HT-29 (cell line): Measurements from ENCODE around the gene PHLDA3. TPM values are rescaled to one million over a fixed set of nuclear protein-coding genes. Genes with fewer than 3 reads are reported as not detected.

Experiments
- DNase-seq: peaks from one replicate; pipeline ENCODE4 v3.0.0-alpha.2; 2015; ENCODE audit warnings: low spot score
- total RNA-seq: library from RNA; depleted of rRNA; stranded (reverse); fragments of >200 nt; shearing (Covaris generic); gene quantifications from 2 replicates; pipeline ENCODE4 v1.2.3, GENCODE V29; 2014

The PHLDA3 gene
- total RNA-seq, 1 experiment from 2014 or later, result 39.4 TPM

- DNase-seq, result peak; percentile 68
Observed at GRCh38 chr1:201463071-201463552, 5.9 kb downstream of the PHLDA3 start.

- peak; percentile 87 for DNase-seq
Observed at GRCh38 chr1:201461645-201462441, 7.1 kb downstream of the PHLDA3 start.

- peak; percentile 92 for DNase-seq
Observed at GRCh38 chr1:201460814-201461644, 8.0 kb downstream of the PHLDA3 start.

GRCh38 chr1:201459775-201460174 is 9.2 kb downstream of the PHLDA3 start:
- no peak for DNase-seq

GRCh38 chr1:201459052-201459451 is 9.9 kb downstream of the PHLDA3 start:
- DNase-seq, result no peak

GRCh38 chr1:201457508-201457960 is 11.5 kb downstream of the PHLDA3 start:
- DNase-seq, result peak; percentile 7

GRCh38 chr1:201456499-201457309 is 12.3 kb downstream of the PHLDA3 start:
- DNase-seq, result peak; percentile 42

DNA sequence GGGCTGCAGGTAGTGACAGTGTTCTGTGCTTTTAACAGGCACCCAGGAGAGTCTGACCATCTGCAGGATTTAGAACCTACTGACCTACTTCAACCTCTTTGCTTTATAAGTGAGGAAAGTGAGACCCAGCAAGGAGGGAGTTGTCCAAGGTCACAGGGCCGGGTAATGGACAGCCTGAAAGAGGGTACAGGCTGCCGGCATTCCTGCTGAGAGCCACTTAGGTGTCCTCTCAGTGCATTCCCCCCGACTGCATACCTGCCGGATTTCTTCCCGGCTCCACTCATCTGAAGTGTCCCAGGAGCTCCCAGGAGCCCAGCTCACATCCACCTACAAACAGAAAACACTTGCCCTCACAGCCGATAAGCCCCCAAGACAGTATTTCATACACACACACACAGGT is 13.9 kb downstream of the PHLDA3 start:
- DNase-seq, result no peak

DNA sequence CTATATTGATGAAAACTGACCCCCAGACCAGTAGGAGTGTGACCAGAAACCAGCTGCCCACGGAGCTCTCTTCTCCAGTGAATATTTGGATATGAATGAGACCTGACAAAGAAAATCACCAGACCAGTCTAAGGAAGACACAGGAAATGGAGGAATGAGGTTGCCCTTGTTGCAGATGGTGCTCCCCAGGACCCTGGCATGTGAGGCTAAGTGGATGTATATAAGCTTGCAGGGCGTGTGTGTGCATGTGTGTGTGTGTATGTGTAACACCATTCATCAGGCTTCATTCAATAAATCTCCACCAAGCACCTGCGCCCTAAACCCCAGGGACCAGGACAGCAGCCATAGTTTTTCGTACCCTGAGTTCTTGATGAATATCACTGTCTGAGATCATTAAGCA is 14.4 kb downstream of the PHLDA3 start:
- no peak for DNase-seq

DNA sequence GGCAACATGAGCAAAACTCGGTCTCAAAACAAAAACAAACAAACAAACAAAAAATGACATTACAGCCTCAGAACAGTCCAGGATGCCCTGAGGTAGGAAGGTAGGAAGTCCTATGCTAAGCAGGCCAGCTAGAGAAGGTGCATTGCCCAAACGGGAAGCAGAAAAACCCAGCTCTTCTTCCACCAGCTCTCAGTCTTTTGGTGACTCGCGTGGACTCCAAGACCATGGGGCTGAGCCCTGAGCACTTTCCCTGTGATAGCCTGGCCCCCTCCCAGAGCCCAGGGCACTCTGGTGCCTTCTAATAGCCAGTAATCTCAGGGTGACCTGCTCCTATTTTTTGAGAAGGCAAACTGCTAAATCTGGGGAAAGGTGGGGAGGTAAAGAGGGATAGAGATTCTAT is 16.1 kb downstream of the PHLDA3 start:
- no peak for DNase-seq

DNA sequence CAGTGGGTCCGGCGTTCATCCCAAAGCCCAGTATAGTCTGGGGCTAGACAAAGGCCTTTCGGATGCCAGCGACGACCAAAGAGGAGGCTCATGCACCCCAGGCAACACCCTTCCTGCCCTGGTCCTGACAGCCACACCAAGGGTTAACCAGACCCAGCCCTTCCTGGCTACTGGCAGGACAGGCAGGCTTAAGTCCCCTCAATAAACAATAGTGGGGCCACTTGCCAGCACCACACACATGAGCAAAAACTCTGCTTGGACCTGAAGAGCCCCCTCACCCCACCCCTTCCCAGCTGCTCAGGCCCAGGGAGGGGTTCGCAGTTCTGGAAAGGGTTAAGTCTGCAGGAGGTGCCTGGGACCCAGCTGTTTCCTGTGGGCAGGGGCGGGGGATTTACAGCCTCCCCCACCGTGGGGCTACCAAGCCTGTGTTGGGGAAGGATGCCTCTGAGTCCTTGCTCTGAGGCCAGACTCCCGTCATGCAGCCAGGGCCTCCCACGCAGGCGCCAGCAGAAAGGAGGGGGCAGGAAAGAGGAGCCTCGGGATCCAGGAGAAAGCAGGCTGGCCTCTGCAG is 18.2 kb downstream of the PHLDA3 start:
- DNase-seq, result no peak

DNA sequence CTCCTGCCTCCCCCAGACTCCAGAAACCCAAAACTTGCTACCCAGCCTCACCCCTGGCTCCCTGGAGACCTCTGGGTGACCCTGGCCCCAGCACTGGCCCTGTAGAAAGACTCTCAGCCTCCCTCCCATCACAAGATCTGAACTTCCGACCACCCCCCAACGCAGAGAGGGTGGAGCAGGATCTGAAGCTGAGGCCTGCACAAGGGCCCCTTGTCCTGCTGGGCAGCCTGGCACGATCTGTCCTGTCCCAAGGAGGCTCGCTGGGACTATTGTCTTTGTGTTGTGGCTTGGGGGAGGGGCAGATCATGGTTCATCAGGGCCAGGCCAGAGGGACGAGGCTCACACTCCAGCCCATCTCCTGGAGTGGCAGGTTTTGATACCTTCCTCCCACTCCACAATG is 20.0 kb downstream of the PHLDA3 start:
- no peak for DNase-seq

DNA sequence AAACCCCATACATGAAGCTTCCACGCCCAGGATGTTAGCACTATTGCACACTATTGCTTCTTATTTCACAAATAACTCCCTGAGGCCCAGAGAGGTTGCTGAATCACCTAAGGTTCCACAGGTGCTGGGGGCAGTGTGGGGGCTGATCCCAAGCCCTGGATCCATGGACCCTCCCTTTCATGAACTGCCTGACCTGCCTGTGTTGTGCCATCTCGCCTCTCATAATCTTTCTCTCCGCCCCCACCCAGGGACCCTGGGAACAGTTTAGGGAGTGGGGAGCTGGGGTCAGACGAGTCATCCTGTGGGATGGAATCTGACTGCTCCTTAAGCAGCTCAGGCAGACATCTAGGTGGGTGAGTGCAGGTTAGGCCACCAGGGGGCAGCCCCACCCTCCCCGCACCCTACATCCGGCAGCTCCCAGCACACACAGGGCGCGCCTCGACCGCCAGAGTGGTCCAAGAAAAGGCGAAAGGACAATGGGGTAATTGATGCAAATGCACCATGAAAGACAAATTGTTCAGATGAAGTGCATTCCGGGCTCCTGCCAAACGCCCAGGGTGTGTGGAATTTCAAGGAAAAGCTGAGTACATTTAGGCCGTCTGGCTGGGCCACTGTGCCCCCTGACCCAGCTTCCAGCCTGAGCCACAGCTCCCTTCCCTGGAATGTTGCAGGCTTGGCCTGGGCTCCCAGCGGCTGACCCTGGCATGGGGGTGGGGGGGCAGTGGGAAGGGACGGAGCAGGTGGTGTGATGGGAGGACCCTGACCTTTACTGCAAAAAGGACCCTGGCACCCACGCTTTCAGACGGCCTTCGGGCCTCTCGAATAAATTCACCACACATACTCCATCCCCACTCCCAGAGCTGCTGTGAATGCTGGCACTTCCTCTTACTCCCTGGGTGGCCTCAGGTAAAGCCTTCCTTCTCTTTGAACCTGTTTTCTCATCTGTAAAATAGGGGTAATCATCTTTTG is 20.8 kb downstream of the PHLDA3 start:
- peak; percentile 77 for DNase-seq

DNA sequence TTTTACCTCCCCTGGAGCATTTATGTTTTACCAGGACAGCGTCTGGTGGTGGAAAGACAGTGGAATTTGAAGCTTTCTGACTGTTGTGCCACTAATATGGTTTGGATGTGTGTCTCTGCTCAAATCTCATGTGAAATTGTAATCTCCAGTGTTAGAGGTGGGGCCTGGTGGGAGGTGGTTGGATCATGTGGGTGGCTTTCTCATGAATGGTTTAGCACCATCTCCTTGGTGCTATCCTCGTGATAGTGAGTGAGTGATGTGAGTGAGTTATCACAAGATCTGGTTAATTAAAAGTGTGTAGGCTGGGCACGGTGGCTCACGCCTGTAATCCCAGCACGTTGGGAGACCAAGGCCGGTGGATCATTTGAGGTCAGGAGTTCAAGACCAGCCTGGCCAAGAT is 23.7 kb downstream of the PHLDA3 start:
- no peak for DNase-seq

GRCh38 chr1:201444792-201445191 is 24.2 kb downstream of the PHLDA3 start:
- DNase-seq, result no peak

GRCh38 chr1:201443747-201444146 is 25.2 kb downstream of the PHLDA3 start:
- DNase-seq, result no peak

GRCh38 chr1:201436969-201437368 is 32.0 kb downstream of the PHLDA3 start:
- DNase-seq, result no peak

DNA sequence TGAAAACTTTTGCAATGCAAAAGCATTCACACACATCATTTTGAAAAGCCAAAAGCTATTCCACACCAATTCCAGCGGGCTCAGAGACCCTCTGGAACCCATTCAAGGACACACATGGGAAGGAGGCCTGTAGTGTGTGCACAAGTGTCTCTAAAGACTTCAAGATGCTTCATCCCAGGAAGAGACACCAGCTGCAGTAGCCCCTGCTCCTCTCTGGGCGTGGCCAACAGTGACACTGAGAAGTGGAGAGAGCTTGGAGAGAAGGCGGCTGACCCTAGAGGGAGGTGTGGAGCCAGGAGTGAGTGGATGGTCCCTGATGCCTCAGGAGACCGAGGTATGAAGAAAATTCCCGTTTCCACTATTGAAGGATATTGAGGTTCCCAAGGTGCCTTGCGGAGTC is 32.6 kb downstream of the PHLDA3 start:
- peak; percentile 18 for DNase-seq

- DNase-seq, result no peak
Observed at GRCh38 chr1:201434266-201434665, 34.7 kb downstream of the PHLDA3 start.

- no peak for DNase-seq
Observed at GRCh38 chr1:201433609-201434008, 35.4 kb downstream of the PHLDA3 start.
